PC-3 (cell line): Measurements from ENCODE around the gene AAMP.

ENCODE experiments used
- CTCF ChIP-seq: fragments of 300-600 bp; sonication (generic); conservative IDR thresholded peaks from 2 replicates; pipeline ENCODE4 v1.5.1; 2017; ENCODE audit warnings: antibody characterized with exemption, low read depth, mild to moderate bottlenecking, low read length
- EZH2 ChIP-seq: fragments of 300-600 bp; sonication (generic); IDR thresholded peaks from one replicate; pipeline ENCODE4 v1.6.1; 2017; ENCODE audit warnings: antibody characterized with exemption, mild to moderate bottlenecking, low read length; ENCODE audit not compliant: unreplicated experiment
- EZH2phosphoT487 ChIP-seq: fragments of 300-600 bp; sonication (generic); IDR thresholded peaks from 2 replicates; pipeline ENCODE4 v1.6.1; 2018; ENCODE audit warnings: mild to moderate bottlenecking, antibody characterized with exemption, low read length, borderline replicate concordance

DNA sequence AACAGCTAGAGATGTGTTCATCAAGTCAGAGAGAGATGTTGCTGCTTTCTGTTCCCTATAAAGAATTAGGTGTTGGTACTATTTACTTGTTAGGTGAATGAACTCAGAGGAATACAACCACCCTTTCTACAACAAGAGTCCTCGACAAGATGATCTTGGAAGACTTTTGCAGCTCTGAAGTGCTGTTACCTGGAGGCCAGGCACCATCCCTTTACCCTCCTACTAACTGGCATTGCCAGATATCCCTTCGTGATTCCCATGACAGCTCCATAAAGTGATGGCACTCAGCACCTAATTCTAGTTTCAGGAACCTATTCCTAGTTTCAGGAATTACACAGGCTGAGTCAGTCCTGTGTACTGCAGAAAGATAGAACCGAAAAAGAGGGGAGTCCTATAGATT lies 43.0 kb downstream of the AAMP start:
- TF ChIP-seq CTCF (no peak), EZH2phosphoT487 (no peak), EZH2 (no peak)
